GM21447 (cell line): Measurements from ENCODE around the gene DLX4.

Source experiments
- ATAC-seq: cut with Tn5 transposase; IDR thresholded peaks from one replicate; pipeline ENCODE4 v1.9.1; 2021; ENCODE audit not compliant: unreplicated experiment

DLX4 gene, protein sequence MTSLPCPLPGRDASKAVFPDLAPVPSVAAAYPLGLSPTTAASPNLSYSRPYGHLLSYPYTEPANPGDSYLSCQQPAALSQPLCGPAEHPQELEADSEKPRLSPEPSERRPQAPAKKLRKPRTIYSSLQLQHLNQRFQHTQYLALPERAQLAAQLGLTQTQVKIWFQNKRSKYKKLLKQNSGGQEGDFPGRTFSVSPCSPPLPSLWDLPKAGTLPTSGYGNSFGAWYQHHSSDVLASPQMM

DNA sequence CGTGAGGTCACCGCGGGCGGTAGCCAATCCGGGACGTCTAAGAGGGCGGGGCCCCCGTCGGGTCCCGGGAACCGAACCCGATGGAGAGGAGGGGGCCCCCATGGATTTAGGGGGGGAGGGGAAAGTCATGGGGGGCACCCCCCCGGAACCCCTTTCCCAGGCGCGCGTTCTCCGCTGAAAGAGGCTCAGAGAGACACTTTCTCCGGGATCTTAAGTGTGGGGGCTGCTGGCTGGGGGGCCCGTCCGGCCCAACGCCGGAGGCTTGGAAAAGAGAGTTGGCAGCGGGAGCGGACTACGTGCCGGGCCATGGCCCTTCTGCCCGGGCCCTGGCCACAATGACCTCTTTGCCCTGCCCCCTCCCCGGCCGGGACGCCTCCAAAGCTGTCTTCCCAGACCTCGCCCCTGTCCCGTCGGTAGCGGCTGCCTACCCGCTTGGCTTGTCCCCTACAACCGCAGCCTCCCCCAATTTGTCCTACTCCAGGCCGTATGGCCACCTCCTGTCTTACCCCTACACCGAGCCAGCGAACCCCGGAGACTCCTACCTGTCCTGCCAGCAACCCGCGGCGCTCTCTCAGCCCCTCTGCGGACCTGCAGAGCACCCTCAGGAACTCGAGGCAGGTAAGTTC lies at the start of gene DLX4:
Gene DLX4 (plus strand): TSS at position 57 of the 626 bp plus-strand sequence. CDS start 279 bp downstream, at position 336.
- ATAC-seq: no peak

DNA sequence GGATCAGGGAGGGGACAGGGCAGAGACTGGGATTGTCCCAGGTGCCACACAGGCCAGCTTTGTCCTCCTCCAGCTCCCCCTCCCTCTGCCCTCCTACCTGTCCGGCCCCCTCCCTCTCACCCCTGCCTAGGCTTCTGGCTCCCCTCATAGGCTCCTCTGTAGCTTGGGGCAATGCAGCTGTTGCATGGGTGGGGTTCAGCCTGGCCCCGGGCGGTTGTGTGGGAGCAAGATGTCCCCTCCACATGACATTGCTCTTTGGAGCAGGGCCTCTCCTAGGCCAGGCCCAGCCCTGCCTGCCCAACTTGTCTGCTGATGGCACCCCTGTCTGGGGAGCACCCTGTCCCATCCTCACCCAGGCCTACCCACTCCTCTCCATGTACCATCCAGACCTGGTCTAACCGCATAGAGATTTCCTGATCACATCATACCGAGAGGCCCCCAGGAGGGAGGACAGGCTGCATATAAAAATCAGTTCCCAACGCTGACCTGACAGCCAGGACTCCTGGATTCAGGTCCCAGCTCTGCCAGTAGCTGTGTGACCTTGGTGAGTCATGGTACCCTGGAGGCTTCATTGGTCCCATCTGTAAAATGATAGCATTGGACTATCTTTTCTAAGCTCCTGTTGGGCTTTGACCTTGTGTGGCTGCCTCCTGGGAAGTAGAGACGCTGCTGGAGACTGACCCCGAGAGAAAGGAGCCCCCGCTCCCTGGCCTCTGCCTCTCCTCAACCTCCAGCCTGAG lies 48.8 kb upstream of the DLX4 start:
- no peak for ATAC-seq

DNA sequence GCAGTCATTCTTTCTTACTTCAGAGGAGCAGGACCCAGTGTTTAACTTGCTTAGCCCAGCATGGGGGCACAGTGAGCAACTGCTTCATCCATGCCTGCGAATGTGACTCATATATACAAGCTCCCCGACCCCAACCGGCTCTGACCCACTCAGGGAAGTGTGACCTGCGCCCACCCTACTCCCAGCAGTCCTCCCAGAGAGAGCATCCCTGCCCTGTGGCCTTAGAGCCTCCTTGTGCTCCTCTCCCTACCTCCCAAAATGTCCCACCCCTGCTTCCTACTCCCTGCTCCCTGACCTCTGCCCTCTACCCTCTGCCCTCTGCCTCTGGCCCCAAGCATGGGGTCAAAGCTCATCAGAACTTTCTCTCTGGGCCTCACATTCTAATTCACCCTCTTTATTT lies 46.9 kb upstream of the DLX4 start:
- ATAC-seq: no peak

DNA sequence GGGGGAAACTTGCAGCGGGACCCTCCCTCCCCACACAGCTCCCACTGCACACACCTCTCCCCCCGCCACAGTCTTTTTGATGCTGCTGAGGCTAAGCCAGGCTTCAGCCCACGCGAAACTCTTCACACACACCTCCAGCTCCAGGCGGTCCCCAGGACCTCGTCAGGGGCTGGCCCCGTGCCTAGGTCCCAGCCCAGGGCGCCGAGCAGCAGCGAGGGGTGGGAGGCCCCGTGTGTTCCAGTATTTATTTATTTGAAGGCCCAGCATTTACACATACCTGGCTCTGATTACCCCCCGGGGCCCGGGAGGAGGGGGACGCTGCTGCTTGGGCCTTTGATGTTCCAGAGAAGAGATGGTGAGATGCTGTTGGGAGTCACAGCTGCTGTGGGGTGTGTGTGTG lies 44.9 kb upstream of the DLX4 start:
- no peak for ATAC-seq

DNA sequence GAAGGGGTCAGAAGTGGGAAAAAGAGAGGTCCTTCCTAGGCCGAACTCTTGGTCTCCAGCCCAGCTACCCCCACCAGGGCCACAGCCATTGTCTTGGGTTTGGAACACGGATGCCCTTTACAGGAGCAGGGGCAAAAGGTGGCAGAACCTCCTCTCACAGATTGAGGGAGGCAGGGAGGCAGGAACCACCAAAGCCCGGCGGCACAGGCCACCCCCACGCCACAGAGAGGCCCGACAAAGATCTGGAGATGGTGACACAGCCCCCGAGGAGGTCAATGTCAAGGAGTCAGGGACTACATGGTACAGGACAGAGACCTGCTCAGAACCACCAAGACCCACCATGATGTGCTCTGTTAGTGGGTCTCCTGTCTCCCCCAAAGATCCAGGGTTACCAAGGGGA lies 44.4 kb upstream of the DLX4 start:
- ATAC-seq: no peak

DNA sequence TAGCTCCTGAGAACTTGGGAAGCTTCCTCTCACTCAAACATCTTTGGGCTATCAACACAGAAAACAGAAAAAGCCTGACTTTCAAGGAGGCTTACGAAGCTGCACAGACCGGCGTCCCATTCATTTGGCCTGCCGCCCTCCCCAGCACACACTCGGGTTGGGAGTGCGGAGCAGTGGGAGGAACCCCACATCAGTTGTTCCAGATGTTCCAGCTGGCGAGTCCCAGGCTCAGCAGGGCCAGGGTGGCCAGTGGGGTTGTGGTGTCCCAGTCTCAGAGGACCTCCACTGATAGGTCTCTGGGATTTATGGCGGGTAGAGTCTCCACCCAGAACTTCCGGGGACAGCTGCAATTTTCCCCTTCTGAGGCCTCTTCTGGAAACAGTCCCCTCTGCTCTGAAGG lies 43.1 kb upstream of the DLX4 start:
- ATAC-seq: no peak

DNA sequence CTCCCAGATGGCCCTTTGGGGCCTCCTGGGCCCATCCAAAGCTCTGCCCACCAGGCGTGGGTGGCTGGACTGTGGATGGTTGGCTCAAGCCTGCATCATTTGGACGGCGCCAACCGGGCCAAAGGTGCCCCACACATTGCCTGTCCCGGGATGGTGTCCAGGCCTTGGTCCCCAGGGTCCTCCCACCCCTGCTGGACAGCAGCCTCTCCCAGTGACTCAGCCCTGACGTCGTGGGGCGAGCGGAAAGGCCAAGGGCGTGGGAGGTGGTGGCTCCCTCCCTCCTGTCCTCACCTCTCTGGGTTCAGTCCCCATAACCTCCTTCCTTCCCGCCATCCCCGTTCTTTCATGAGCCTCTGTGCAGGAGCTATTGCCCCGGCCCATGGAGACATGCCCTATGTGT lies 42.1 kb upstream of the DLX4 start:
- no peak for ATAC-seq

DNA sequence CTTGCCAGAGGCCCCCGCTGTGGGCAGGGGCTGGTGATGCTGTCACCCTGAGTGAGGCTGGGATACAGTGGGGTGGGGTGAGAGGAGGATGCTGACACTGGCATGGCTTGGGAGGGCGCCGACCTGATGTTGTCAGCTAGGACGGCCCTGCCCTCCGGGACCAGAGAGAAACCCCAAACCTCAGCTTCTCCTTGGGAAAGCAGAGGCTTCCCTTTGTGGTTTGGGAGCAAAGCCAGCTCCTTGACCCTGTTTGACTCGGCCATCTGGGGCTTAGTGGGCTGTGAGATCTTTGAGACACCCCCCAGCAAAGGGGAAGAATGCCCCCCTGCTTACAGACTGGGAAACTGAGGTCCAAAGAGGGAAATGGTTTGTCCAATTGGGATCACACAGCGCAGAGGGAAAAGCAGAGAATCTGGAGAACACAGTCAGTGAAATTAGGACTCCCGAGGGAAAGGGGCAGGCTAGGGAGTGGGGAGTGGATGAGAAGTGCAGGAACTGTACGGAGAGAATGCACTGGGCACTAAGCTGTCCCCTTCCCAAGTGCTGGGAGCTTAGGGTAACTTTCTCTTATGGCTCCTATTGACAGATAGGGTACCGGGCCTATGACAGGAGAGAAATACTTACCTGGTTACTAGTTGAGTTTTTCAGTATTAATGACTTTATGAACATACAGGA lies 40.7 kb upstream of the DLX4 start:
- ATAC-seq: no peak

DNA sequence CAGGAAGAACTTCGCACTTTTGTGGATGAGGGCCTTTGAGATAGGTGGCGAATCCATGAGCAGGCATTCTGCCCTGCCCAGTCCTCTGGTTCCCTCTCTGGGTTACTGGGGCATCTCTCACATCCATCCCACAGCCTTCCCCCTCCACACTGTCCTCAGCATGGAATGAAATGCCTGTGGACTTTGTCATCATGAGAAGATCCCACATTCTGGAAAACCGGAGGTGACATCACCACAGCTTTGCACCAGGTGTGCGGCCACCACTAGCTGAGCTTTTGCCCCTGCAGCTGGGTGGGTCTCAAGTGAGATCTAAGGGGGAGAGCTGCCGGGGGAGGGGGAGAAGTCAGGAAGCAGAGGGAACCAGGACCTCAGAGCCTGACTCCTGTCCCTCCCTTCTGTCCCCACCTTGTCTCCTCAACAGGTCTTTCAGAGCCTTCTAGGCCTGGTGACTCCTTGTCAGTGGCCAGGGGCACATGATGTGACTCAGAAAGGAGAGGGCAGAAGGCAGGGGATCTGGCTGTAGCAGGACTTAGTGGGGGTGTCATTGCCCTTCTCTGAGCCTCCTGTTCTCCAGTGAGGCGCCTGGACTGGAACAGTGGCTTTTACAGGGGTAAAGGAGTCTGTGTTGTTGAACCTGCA lies 40.0 kb upstream of the DLX4 start:
- ATAC-seq: no peak

DNA sequence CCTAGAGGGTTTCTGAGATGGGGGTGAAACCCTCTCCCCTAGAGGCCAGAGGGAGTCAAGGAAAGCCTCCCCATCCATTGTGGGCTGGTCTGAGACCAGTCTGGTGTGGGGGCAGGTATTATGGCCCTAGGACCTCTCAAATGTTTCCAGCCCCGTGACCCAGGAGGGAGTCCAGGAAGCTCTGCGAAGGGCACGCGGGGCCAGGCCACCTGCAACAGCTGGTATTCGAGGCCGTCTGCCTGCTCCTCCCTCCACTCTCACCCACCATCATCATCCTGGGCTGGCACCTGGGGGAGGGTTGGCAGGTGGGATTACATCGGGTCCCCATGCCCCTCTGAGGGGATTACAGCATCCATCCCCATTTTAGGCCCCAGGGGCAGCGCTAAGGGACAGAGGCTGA lies 38.1 kb upstream of the DLX4 start:
- ATAC-seq: no peak

DNA sequence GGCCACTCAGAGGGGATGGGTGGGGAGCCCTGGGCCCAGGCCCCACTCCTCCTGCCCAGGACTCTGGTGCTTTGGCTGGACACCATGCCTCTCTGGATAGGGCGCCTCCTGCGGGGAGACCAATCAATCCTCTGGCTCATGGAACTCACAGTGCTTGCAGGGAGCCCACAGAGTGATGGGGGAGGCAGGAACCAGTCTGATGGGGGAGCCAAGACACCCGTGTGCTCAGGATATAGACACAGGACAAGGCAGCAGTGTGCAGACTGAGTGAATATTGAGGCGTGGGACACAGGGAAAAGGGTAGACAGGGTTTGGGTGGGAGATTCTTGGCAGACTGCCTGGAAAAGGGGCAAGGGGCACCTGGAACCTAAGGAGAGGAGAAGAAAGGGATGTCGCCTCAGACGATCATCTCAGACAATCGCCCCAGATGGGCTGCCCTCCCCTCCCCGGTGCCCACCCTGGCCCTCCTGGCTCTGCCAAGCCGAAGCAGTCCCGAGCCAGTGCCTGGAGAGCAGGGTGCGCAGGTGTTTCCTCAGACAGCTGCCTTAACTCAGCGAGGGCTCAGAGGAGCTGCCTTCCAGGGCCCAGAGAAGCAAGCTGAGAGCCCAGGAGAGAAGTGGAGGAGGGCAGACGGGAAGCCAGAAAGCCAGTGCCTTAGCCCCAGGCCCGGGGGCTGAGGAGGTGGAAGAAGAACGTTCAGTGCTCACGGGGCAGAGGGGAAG lies 37.4 kb upstream of the DLX4 start:
- ATAC-seq: no peak

DNA sequence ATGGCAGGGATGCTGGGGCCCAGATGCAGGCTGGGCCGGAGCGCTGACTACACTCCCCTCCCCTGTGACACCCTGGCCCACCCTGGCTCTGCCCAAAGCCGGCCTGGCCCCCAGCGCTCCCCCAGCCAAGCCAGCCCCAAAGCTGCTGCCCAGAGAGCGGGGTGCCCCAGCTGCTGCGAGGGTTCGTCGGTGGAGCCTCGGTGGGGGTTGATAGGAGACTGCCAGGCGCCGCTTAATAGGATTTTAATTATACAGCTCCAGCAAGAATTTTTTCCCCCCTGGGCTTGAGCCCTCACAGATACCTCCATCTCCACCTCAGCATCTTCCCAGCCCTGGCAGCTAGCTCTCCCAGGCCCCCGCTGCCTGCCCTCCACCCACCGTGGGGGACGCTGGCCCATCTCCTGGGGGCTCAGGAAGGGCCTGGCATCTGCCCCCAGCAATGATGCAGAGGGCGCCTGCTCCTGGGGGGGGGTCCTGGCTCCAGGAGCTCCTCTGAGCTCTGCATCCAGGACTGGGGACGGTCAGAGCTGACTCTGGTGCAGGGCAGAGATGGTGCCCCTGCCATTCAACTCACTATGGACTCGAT lies 36.8 kb upstream of the DLX4 start:
- ATAC-seq: no peak

DNA sequence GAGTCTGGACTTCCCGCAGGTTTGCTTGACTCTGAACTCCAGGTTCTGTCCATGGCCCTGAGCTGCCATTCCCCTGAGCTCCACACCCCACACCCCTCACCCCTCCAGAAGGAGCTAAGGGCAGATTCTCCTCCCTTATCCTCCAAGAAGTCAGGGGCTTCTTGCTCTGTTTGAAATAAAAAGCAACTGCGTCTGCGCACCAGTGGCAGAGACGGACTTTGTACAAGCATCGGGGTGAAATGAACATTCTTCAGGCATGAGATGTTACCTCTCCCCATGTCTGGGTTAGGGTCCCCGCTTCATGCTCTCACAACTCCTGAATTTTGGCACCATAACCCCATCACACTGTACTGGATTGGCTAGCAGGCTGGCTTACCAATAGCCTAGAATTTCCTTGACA lies 36.1 kb upstream of the DLX4 start:
- ATAC-seq: no peak

DNA sequence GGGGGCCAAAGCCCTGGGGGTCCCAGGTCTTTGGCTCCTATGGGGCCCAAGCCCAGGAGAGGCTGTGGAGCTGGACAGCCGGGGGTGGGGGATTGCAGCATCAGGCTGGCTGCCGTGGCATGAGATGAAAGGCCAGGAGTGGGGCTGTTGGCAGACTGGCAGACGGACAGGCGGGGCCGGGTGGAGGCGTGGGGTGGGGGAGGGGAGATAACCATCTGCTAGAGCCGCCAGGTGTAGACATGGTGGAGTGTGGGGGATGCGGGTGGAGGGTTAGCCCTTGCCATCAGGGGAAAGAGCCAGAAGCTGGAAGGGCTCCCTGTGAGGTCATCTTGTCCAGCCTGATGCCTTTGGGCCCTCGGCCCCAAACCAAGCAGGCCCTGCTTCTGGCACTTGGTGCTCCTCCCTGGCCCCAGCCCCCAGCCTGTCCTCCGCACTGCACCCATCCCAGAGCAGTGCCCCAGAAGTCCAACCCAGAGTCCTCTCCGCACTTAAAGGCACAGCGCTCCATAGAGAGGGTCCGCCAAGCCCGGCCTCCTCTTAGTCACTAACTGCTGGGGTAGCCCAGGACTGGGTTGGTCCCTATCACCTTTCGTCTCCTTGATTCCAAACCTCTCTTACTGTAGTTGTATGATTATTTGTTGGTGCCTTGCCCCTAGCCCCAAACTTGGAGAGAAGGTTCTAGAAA lies 33.3 kb upstream of the DLX4 start:
- ATAC-seq: no peak

DNA sequence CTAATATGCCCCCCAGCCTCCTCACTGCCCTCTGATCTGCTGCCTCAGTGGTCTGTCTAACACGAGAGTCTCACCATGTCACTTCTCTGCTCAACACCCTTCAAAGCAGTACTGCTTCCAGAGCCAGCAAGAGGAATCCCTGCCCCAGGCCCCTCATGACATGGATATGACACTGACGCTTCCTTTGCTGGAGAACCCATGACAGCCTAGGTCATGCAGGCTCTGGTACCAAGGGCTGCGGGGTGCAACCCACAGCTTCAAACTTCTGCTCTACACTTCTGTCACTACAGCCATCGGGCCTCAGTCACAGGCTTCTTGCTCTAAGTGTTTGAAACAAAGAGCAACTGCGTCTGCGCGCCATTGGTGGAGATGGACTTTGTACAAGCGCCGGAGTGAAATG lies 32.6 kb upstream of the DLX4 start:
- no peak for ATAC-seq

DNA sequence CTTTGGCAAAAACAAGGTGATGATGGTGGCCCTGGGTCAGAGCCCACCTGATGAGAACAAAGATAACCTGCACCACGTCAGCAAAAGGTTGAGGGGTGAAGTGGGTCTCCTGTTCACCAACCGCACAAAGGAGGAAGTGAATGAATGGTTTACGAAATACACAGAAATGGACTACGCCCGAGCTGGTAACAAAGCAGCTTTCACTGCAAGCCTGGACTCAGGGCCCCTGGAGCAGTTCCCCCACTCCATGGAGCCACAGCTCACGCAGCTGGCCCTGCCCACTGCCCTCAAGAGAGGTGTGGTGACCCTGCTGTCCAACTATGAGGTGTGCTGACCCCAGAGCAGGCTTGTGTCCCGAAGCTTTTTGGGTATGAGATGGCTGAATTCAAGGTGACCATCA lies 29.7 kb upstream of the DLX4 start:
- ATAC-seq: no peak

DNA sequence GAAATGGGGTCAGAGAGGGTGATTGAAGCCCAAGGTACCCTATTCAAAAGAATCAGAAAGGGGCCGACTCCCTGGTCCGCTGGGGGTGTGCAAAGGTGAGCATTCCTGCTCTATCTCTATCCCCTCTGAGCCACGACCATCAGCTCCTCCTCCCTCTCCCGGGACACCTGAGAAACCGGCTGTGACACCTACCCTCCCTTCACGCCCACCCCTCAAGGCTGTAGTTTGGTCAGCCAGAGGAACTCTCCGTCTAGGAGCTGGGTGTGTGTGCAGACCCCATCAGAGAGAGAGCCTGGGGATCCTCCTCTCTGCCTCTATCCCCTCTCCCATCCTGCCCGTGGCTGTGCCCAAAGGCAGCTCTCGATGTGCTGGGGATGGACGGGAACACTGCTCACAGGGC lies 27.6 kb upstream of the DLX4 start:
- ATAC-seq: no peak

DNA sequence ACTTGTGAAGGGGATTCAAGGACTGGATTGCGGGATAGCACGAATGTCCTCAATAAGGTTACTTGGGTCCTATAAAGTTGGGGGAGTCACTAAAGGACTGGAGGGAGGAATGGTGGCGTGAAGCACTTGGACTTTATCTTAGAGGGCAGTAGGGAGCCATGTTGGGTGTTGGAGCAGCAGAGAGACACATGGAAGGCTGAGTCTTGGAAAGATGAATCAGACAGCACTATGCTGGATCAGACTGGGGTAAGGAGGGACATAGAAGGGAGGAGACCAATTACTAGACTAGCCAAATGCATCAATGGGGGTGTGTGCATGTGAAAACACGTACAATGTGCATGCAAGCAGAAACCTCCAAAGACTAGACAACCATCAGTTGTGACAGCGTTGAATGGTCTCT lies 26.0 kb upstream of the DLX4 start:
- ATAC-seq: no peak

DNA sequence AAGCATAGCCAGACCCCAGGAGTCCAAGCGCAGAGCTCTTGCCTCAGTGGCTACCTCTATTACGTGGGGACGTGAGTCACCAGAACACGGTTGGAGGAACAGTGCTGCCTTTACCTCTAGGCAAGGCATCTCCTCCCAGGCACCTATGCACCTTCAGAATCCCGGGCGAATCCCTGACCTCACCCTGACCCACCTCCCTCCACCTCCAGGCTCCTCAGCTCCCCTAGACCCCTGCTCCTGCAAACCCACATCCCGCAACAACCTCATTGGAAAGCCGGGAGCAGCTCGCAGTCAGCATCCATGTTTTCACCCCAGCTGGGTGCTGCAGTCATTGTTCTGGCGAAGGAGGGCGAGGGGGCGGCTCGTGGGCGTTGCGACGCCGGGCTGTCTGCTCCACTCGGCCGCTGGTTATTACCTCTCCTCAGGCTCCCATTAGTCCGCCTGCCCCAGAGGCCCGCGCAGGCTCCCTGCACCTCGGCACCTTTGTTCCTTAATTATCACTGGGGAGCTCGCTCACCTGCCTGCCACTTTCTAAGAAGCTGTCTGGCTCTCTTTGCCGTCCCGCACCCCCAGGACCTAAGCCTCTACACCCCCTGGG lies 24.6 kb upstream of the DLX4 start:
- no peak for ATAC-seq
